Measurements from ENCODE around the gene BCOR.

- TF ChIP-seq POLR2AphosphoS5 (IDR thresholded peaks at IDR 0.05; ENCODE audit: low read depth) (peak; percentile 50; the same call in 1 of the 2 replicates), CTCF (IDR thresholded peaks at IDR 0.05; ENCODE audit: insufficient read depth, low read length) (no peak), REST (IDR thresholded peaks at IDR 0.05; ENCODE audit: insufficient replicate concordance, low read depth) (no peak), SPI1 (IDR thresholded peaks at IDR 0.05; ENCODE audit: borderline replicate concordance, low read depth) (peak; percentile 60; the same call in 1 of the 2 replicates), GABPA (IDR thresholded peaks at IDR 0.05; ENCODE audit: low read depth) (no peak)
Measured at GRCh38 chrX:40105835-40106675, 8.3 kb upstream of the BCOR start.
